NCI-H748 (cell line): ENCODE measurements around the gene STK32B.

Experiments used
- DNase-seq: peaks from one replicate; lab custom pipeline; 2025; ENCODE audit not compliant: unreplicated experiment; lab: John Stamatoyannopoulos, UW

Gene STK32B

DNA sequence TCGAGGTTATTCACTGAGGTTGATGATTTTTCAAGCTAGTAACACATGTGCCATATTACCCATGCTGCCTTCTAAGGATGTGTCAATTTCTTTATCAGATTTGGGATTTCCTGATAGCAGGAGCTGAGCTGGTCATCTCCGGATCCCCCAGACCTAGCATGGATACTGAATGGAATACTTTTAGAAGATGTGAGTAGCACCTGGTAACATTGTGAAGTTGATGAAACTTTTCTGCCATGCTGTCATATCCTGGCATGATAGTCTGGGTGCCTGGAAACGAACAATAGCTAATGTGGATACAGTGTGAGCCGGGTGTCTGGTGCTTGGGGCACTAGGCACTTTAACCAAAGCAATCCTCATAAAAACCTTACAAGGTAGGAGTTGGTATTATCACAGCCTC is 21.1 kb upstream of the STK32B start:
- no peak for DNase-seq

DNA sequence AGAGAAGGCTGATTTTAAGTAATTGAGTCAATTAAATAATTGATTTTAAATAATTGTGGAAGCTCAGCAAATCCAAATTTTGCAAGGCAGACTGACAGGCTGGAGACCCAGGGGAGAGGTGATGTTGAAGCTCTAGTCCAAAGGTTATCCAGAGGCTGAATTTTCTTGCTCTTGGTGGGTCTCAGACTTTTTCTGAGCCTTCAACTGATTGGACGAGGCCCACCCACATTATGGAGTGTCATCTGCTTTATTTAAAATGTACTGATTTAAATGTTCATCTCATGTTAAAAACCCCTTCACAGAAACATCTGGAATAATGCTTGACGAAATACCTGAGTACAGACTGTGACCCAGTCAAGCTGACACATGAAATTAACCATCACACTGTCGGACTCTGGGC is 20.4 kb upstream of the STK32B start:
- no peak for DNase-seq

DNA sequence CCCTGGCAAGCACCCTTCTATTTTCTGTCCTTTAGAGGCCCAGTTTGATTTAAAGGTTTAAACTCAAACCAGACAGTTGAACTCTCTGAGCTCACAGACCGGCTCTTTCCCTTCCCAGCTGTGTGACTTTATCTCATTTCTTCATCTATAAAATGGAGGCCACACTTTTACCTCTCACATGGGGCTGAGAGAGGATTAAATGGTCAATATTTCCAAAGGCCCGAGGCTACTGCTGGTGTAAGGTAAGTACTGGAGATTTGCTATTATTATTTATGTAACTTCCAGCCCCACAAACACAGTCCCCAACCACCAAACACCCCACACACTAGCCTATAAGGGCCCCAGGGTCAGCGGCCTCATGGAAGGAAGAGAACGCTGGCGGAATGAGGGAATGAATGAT is 18.5 kb upstream of the STK32B start:
- DNase-seq = no peak

DNA sequence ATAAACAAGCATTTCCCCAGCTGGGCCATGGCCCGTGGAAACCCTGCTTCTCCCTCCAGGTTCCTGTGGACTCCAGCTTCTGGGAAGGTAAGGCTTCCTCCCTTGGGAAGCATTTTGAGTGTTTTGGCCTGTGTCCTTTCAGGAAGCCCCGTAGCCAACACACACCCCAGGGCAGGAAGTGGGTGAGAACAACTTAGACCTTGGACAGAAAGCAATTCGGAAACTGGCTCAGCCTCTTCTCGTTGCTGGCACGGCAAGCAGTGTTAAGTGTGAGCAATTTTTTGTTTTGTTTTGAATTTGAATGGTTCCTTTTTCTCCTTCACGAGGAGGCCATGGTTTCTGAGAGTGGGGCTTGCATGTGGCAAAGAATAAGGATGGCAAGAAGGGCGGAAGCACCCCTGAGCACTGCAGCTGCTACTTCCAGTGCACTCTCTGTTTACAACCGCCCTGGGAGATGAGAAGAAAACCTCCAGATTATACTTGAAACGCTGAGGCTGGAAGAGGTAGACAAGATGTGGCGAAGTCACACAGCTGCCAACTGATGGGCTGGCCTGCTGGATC is 17.9 kb upstream of the STK32B start:
- DNase-seq = no peak

DNA sequence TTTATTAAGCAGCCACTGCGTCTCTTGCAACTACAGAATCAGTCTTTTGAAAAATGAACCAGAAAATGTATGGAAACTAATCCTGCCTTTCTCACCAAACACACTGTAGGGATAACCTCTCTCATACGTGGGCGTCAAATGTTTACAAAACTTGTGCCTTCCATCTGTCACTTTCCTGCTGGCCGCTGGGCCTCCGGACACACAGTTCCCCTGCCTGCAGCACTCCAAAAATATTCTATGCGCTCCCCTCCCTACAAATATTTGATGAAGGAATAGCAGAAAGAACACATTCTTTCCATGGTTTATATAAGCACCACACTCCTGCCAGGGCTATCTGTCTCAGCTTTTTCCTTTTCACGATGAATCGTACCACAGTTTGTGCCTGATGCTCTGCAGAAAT is 17.1 kb upstream of the STK32B start:
- DNase-seq = no peak

DNA sequence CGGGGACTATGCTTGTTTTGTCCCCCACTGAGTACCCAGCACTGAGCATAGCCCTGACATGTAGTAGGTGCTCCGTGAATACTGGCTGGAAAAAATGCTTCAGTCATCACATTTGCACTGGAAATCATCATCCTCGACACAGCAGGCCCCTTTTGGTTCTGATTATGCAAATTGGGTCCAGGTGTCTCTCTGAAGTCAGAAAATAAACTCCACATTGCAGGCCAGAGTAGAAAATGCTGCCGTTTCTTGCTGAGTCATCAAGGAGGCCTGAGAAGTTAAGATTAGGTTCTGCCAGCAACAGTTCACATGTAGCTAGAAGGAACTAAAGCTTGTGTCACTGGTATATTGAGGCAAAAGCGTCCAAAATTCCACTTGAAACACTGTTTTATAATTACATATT is 15.0 kb upstream of the STK32B start:
- DNase-seq = no peak

DNA sequence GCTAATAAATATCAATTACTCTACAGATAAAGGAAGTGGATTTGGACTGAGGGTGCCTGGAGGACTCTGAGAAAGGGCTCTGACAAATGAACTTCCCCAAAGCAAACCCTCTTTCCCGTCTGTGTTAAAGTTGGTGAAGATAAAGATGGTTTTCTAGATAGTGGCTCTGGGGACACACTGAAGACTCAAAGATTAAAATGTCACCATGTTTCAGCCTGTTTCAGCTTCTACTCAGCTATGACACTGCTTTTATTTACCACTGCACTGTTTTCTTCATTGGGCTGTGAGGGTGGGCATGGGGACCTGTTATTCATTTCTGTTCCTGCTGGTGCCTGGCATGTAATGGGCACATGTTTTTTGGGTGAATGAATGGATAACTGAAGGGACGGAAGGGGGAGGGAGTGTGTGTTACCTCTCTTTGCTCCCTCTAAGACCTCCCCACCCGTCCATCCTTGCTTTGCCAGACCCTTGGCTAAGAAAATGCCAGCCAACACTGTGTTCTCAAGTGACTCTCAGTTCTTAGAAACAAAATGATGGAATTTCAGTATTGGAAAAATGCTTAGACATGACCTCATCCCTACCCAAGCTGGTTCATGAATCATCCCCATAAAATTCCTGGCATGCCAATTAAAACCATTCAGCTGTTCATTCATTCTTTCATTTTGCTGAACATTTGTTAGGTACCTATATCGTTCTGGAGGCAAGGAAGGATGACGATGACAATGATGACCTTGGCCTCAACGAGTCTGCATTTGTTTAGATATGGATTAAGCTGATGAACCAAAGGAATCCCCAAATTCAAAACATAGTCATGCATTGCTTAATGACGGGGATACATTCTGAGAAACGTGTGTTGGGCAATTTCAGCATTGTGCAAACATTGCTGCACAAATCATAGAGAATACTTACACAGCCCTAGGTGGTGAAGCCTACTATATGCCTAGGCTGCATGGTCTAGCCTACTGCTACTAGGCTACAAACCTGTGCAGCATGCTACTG is 13.4 kb upstream of the STK32B start:
- no peak for DNase-seq

DNA sequence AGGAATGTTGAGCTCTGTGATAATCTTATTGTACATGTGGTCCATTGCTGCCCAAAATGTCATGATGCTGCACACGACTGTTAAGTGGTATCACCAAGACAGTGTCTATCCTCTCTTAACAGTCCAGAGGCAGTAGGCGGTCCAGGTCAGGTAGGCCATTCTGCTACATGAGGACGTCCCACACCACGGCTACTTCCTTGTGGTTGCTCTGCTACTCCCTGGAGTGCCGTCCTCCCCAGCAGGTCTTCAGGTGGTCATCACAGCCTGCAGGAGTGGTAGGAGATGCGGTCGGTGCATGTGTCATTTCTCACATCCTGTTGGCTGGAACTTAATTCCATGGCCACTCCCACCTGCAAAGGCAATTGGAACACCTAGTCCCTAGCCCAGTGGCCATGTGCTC is 11.5 kb upstream of the STK32B start:
- DNase-seq = no peak

DNA sequence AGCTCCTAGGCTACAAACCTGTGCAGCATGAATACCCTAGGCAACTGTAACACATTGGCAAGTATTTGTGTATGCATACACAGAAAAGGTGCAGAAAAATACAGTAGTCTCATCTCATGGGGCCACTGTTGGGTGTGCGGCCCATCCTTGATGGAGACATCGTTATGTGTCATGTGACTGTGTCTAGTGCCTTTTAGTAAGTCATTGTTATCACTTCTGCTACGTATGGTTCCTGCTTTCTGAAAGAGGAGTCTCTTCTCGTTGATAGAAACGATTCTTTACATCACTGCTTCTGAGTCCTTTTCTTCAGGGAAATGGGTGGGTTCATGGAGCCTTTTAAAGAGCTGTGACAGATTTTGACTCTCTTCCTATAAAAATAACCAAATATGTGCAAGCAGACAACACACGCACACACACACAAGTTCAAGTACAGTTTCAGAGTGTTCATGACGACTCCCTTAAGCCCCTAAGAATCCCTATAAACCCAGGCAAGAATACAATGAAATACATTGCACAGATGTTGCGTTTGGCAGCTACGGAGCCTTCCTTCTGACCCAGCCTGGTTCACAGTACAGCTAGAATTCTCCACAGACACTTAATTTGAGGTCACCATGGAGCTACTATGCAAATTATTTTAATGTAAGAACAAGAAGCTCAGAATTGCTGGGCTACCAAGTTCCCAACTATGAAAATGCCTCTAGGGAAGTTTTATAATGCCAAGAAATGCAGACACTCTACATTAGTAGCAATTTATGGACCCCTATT is 10.2 kb upstream of the STK32B start:
- DNase-seq = no peak

DNA sequence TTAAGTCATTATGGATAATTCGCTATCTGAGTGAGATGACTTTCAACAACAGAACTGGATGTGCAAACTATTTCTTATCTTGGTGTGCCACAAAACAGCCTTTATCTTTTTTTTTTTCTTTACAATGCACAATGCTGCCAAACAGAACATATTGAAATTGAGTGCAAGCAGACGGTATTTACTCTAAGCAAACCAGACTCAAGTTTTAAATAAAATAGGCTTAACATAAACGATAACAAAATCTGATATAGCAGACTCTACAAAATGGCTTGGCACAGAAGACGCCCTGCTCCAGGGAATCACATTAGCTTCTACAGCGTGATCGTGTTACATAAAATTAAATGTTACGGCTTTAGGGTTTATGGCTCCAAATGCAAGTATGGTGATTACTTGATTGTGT is 9.6 kb upstream of the STK32B start:
- DNase-seq = no peak

DNA sequence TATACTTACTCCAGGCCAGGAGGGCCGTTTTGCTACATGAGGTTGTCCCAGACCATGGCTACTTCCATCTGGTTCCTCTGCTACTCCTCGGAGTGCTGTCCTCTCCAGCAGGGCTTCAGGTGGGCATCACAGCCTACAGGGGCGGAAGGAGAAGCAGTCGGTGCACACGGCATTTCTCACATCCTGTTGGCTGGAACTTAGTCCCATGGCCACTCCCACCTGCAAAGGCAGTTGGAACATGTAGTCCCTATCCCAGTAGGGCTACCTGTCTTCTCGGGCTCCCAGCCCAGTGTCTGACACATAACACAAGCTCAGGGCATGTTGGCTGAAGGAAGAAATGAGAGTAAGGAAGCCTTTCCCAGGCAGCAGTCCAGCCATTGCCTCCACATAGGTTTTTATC is 7.7 kb upstream of the STK32B start:
- DNase-seq = no peak

DNA sequence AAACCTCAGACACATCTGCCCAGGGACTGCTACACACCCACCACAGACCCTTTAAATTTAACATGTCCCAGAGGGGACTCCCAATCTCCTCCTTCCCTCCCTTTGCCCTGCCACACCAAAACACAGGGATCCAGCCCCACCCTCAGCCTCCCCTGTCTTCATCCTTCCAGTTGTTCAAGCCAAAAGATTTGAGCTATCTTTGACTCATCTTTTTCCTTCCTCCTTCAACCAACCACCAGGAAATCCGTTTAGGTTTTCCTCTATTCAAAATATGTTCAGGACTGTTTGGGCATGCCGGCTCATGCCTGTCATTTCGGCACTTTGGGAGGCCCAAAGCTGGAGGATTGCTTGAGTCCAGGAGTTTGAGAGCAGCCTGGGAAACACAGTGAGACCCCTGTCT is 6.9 kb upstream of the STK32B start:
- no peak for DNase-seq

DNA sequence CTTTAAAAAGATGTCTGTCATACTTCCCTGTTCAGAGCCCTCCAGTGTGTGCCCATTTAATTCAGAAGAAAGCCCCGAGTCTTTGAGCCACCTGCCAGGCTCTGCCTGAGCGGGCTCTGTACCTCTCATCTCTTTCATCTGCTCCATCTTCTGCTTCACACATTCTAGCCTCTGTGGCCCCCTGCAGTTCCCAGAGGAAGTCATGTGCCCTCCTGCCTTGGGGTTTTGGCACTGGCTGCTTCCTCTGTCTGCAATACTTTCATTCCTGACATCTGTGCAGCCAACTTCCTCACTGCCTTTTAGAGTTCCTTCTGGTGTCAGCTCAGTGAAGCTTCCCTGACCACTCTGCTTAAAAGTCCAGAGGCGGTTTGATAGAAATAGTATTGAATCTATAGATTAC is 6.2 kb upstream of the STK32B start:
- DNase-seq = no peak

DNA sequence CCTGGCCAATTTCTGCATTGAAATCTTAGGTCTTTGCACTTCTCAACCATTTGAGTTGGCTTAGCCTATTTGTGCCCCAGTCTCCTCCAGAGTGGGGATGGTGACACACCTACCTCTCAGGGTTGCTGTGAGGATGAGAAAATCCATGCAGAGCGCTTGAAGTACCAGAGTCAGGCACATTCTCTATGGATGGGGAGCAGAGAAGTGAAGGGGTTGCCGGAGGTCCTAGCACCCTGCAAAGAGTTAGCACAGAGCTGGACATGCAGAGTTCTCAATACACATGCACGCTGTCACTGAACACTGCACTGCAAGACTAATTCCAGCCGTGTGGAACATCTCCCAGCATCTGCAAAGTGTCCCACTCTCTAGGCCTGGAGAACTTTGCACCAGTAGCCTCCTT is 2.6 kb upstream of the STK32B start:
- DNase-seq = no peak

DNA sequence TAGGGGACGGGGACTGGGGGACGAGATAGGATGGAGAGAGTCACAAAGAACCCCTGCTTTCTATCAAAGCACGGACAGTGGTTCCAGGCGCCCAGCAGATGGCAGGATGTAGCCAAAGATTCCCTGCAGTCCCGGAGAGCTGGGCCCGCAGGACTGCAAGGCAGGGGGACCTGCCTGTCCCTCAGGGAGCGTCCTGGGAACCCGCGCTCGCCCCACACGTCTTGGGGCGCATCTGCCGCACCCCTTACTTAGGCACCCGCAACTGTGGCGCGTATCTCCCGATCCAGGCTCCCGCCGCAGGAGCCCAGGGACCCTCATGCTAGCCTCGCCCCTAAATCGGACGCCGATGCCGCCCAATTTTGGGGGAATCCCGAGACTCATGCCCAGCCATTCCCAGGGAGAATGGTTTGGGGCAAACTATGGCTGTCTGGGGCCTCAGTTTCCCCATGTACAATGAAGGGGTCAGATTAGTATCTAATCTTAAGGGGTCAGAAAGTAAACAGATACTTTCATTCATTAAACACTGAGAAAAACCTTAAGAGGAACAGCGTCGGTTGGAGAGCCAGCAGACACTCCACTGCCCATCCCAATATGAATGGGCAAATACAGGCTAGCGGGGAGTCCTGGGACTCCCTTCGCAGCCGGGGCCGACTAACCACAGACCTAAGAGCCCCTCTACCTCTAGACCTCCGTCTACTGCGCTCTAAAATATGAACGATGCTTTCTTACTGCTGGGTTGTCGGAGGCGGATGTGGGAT is 581 bp upstream of the STK32B start:
- DNase-seq = peak; percentile 64

DNA sequence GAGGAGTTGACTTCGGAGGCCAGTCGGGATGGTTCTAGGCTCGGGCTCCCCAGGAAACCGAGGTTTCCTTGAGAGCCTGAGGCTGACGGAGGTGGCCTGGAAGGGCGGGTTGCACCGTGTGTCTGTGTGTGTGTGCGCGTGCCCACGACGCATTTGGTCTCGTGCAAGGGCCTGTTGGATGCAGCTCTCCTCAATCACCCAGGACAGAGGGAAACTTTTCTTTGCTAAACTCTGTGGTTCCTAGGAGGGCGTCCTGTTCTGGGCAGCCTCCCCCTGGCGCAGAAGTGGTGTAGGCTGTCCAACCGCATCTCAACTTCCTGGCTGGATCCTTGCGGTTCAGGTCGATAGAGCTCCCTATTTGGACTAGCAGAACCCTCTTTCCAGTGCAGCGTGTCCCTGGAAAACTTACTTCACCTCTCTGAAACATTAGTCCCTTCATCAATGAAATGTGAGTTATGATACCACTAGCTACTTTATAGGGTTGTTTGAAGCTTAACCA is 973 bp downstream of the STK32B start:
- peak; percentile 10 for DNase-seq

DNA sequence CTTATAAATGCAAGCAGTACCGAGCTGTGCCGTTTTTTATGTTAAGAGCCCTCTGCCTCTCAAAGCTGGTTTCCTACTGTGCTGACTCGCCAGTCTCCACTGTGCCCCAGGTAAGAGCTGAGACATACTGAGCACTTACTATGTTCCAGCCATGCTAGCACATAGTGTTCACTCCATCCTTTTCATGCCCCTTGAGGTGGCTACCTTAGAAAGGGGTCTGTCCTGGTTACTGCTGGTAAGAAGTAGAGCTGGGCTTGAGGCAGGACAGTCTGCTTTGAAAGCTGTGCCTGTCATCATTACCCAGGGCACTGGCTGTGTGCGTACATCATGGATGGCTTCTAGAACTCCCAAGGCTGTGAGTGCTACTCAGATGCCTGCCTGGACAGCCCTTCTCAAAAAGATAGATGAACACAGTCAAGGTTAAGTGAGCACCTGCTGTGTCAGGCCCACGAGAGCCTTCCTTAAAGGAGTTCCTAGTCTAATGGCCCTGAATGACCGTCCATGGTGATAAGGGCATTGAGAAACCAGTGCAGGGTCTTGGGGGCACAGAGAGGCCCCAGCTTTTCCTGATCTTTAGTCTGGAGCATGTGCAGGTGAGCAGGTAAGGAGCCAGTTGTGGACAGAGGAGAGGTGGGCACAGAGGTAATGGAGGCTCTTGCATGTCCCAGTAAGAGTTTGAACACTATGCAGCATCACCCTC is 1.6 kb downstream of the STK32B start:
- peak; percentile 1 for DNase-seq

DNA sequence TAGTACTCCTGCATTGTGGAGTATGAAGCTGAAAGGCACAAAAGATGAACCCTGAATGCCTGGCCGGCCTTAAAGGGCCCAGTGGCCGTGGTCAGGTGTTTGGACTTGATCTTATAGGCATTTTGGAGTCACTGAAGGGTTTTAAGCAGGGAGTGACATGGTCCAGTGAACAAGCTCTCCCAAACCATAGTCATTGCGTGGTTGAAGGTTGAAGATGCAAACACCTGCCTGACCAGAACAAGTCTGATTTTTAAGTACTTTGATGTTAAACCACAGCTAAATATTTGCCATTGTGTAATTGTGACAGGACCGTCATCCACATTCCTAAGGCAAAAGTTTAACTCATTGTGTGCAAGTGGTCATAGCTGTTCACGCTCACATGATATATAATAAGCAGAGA is 3.3 kb downstream of the STK32B start:
- no peak for DNase-seq

DNA sequence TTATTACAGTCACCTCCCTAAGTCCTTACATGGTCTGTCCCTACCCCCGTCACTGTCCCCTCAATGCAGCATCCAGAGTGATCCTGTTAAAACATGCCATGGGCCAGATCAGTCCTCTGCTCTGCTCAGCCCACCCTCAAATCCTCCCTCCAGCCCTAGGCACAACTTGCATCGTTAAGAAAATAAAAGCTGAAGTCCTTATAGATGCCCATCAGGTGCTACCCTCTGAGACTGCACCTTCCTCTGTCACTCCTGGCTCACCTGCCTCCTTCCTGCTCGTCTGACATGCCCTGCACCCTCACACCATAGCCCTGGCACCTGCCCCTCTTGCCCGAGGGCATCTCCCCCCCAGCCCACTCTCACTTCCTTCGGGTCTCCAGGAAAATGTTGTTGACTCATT is 4.1 kb downstream of the STK32B start:
- no peak for DNase-seq

DNA sequence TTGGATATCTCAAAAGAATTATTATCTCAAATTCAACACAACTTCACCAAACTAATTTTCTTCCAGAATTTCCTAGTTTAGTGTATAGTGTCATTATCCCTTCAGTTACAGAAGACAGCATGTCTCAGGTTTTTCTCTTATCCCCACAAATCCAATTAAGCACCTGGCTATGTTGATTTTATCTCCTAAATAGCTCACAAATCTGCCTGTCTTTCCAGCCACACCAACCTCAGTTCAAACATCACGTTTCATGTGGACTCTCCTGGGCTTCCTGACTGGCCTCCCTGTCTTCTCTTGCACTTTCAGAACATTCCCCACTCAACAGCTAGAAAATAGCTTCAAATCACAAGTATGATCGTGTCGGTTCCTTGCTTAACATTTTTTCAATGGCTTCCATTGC is 14.8 kb downstream of the STK32B start:
- DNase-seq = no peak
